Activated naive CD4-positive, alpha-beta T cell treated with anti-CD3 and anti-CD28 coated beads for 36 hours (primary cell): Measurements from ENCODE around the gene IGF1R. TPM values are rescaled to one million over a fixed set of nuclear protein-coding genes. Genes with fewer than 3 reads are reported as not detected.

Source experiments
- CTCF ChIA-PET: fragments of 350-600 bp; sonication (Branson Sonifier 250); formaldehyde crosslinking; loops from one replicate; lab custom pipeline; 2021; ENCODE audit warnings: antibody characterized with exemption; lab: Charles Lee
- DNase-seq: peaks from one replicate; pipeline ENCODE4 v3.0.0-alpha.2; 2020
- H3K27ac Mint-ChIP-seq: one replicate; pipeline ENCODE4 v1.8.0; 2021; ENCODE audit warnings: mild to moderate bottlenecking, mixed read lengths
- H3K27me3 Mint-ChIP-seq: one replicate; pipeline ENCODE4 v1.8.0; 2021; ENCODE audit warnings: low read depth, mixed read lengths
- H3K36me3 Mint-ChIP-seq: one replicate; pipeline ENCODE4 v1.8.0; 2021; ENCODE audit warnings: low read depth, mixed read lengths
- H3K4me1 Mint-ChIP-seq: one replicate; pipeline ENCODE4 v1.8.0; 2021; ENCODE audit warnings: low read depth, mixed read lengths
- H3K4me3 Mint-ChIP-seq: one replicate; pipeline ENCODE4 v1.8.0; 2021; ENCODE audit warnings: mild to moderate bottlenecking, moderate library complexity, mixed read lengths
- H3K9me3 Mint-ChIP-seq: one replicate; pipeline ENCODE4 v1.8.0; 2021; ENCODE audit warnings: mixed read lengths
- intact Hi-C: fragments of 100-400 bp; cut with micrococcal nuclease; formaldehyde crosslinking; loops from one replicate; pipeline ENCODE4 v1.15.1; 2023
- total RNA-seq, 2 experiments: library from RNA; stranded (reverse); gene quantifications; one replicate each; pipeline ENCODE4 v1.2.3, GENCODE V29; 2021

IGF1R gene
- total RNA-seq, 2 experiments from 2014 or later: 25.6 to 26.6 TPM

DNA sequence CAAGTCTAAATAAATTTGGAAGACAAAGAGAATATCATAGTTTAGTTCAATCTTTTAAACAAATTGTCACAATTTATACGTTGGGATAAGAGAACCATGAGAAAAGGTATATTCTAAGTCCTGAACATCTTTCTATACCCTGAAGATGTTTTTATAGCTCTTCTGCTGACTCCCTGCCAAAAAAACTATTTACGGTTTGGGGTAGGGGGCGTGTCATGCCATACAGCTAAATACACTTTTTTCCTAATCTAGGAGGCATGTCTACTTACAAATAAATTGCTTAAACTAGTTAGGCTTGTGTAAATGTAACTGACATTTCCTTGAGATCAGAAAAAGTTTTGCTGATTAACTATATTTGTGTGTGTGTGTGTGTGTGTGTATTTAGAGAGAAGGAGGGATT, 195.9 kb downstream of the IGF1R start:
- Mint-ChIP-seq H3K27me3 (no peaks in the 10 kb centered on the region), H3K27ac (no peak overlapping the region), H3K4me1 (peaks cover 46% of the 10 kb centered on the region), H3K4me3 (no peak overlapping the region), H3K36me3 (peaks cover 2% of the 10 kb centered on the region), H3K9me3 (no peaks in the 10 kb centered on the region)
- DNase-seq: no peak
- CTCF ChIA-PET: interaction anchor here (0.8 kb wide), 1 partner anchor 63 kb away, joined by 3 read pairs; no protein-coding TSS in a partner anchor
- intact Hi-C loops: no loop called here

DNA sequence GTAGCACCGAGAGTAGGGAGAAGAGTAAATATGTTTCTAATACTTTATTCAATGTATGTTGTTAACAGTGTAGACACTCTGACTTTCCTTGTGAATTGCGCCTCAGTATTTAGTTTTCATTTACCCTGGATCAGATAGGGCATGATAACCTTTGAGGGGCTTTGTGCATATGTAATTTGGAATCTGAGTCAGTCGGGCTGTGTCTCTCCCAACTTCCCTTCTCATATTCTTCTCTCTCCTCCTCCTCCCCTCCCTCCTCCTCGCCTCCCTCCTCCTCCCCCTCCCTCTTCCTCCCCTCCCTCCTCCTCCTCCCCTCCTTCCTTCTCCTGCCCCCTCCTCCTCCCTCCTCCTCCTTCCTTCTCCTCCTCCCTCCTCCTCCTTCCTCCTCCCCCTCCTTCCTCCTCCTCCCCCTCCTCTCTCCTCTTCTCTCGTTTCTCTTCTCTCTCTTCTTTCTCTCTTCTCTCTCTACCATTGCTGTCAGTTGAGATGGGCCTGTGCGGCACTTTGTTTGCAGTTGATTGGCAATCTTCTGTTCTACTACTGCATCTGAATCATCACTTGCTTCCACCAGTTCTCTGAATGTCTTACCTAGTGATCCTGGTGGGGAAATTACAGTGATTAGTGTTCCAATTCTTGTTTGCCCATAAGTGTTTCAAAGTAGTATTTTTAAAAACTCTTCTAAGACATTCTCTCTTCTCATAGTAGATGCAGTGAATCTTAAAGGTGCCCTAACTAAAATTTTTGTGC, 197.0 kb downstream of the IGF1R start:
- DNase-seq: no peak
- intact Hi-C loops: no loop called here
- H3K27me3 Mint-ChIP-seq: no peaks in the 10 kb centered on the region
- H3K4me3 Mint-ChIP-seq: no peak overlapping the region
- H3K36me3 Mint-ChIP-seq: peaks cover 2% of the 10 kb centered on the region
- no peaks in the 10 kb centered on the region for H3K9me3 Mint-ChIP-seq
- CTCF ChIA-PET: interaction anchor here (1.3 to 2.2 kb wide), 3 partner anchors 65 to 326 kb away, joined by 3 to 16 read pairs (median 5); no protein-coding TSS in a partner anchor
- H3K4me1 Mint-ChIP-seq: peaks cover 48% of the 10 kb centered on the region
- peak overlapping the region; percentile 63 for H3K27ac Mint-ChIP-seq

DNA sequence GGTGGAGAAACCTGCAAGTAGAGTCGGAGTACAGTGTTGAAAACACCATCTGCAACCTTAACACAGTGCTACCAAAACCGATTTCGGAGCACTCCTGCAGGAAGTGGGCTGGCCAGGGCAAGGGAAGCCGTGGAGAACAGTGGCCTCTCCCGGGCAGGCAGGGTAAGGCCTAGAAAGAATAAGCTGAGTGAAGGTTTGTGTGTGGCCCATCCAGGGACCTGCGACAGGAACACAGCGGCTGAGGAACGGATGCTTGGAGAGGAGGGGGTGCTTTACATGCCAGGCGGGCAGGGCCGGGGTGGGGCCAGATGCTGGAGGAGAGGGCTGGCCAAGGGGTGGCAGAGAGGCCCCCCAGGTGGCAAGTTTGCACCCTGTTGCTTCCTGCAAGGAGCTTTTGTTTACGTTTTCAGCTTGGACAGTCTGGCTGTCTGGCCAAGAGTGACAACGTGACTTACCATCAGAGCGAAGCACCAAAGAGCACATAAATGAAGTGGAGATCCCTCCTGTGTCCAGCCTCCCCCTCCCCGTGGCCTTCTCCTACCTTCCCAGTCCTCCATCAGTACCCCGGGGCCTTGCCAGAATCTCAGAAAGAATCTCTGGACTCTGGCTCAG, 202.7 kb downstream of the IGF1R start:
- intact Hi-C loops: no loop called here
- H3K27me3 Mint-ChIP-seq: no peaks in the 10 kb centered on the region

DNA sequence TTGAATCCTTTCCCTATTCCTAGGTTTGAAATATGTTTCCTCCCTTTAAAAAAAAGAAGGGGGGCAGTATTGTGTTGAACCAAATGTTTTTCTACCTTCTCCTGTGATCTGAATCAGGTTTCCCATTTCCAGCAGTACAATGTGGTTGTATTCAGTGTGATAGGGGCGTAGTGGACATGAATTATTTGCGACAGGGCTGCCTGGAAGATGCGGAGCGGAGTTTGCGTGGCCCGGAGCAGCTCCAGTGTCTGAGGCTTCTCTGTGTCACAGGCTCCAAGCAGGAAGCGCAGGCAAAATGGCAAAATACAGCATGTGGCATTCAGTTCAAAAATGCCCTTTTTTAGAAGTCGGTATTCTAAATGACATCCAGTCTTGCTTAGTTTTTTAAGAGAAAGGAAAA, 204.8 kb downstream of the IGF1R start:
- H3K4me1 Mint-ChIP-seq: peaks cover 66% of the 10 kb centered on the region
- CTCF ChIA-PET: no interaction called here
- intact Hi-C loops: no loop called here

More for the DNA sequence above, 202.7 kb downstream of the IGF1R start:
- Mint-ChIP-seq H3K4me3 (peak overlapping the region; percentile 88), H3K9me3 (no peaks in the 10 kb centered on the region), H3K27ac (peak overlapping the region; percentile 27), H3K36me3 (no peaks in the 10 kb centered on the region), H3K4me1 (peaks cover 56% of the 10 kb centered on the region)
- CTCF ChIA-PET: interaction anchor here (0.5 to 2.5 kb wide), 14 partner anchors 17 to 282 kb away, joined by 3 to 13 read pairs (median 4); partner anchors contain the start of gene IGF1R
- DNase-seq: peak; percentile 88

DNA sequence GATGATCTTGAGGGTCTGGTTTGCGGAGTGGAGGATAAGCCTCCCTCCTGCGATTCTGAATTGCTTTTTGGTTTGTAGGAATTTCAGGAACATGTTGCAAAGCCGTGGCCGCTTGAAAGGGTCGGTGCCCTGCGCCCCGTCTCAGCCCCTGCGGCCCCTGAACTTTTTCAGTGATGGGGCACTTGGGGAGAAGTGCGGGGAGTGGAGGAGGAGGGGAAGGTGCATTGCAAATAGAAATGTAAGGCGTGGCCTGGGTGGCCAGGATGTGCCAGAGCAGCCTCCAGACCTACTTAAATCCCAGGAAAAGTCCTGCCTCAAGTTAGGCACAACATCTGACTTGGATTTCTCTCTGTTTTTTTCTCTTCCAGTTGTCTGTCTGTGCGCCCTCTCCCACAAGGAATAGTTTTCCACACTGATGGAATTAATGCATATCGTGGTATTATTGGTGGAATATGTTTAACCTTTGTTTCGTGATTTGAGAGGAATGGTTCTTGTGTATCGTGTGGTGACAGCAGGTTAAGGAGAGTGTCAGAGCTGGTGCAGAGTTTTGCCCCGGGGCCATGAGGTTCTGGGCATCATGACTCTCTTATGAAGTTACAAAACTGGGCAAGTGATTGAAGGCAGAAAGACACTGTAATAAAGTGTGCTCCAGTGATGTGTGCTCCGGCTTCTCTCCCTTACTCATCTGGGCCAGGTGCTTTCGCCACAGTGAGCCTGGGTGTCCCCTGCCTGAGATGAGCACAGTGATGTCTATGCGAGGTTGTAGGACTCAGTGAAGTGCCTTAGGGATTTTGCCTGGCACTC, 205.5 kb downstream of the IGF1R start:
- CTCF ChIA-PET: no interaction called here

More for the DNA sequence above, 204.8 kb downstream of the IGF1R start:
- Mint-ChIP-seq H3K9me3 (no peaks in the 10 kb centered on the region), H3K36me3 (no peaks in the 10 kb centered on the region), H3K27me3 (no peaks in the 10 kb centered on the region), H3K4me3 (peak overlapping the region; percentile 88), H3K27ac (peak overlapping the region; percentile 87)
- peak; percentile 85 for DNase-seq

DNA sequence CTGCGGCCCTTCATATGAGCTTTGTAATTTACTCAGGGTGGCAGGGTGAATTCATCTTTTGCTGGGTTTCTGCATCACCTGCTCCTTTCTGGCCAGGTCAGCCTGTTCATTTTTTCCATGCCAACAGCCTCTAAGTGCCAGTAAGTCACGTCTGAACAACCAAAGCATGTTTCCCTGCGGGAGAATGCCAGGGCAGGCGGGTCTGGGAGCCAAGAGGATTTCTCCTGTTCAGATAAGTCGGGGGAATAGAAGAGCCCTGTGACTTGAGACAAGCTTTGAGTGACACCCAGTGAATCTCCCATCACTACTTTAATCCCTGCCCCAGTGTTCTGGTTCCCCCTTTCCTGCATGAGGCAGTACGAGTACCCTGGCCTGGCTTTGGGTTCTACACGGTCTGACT, 206.2 kb downstream of the IGF1R start:
- CTCF ChIA-PET: interaction anchor here (0.5 kb wide), 1 partner anchor 48 kb away, joined by 3 read pairs; no protein-coding TSS in a partner anchor
- H3K9me3 Mint-ChIP-seq: no peaks in the 10 kb centered on the region
- DNase-seq: no peak
- H3K4me1 Mint-ChIP-seq: peaks cover 75% of the 10 kb centered on the region
- no peaks in the 10 kb centered on the region for H3K36me3 Mint-ChIP-seq
- intact Hi-C loops: no loop called here
- H3K27ac Mint-ChIP-seq: no peak overlapping the region
- H3K4me3 Mint-ChIP-seq: no peak overlapping the region
- no peaks in the 10 kb centered on the region for H3K27me3 Mint-ChIP-seq

More for the DNA sequence above, 205.5 kb downstream of the IGF1R start:
- peaks cover 69% of the 10 kb centered on the region for H3K4me1 Mint-ChIP-seq
- no peaks in the 10 kb centered on the region for H3K27me3 Mint-ChIP-seq
- no peaks in the 10 kb centered on the region for H3K36me3 Mint-ChIP-seq
- no peak overlapping the region for H3K27ac Mint-ChIP-seq
- DNase-seq: no peak
- intact Hi-C loops: no loop called here
- peak overlapping the region; percentile 37 for H3K4me3 Mint-ChIP-seq
- no peaks in the 10 kb centered on the region for H3K9me3 Mint-ChIP-seq

DNA sequence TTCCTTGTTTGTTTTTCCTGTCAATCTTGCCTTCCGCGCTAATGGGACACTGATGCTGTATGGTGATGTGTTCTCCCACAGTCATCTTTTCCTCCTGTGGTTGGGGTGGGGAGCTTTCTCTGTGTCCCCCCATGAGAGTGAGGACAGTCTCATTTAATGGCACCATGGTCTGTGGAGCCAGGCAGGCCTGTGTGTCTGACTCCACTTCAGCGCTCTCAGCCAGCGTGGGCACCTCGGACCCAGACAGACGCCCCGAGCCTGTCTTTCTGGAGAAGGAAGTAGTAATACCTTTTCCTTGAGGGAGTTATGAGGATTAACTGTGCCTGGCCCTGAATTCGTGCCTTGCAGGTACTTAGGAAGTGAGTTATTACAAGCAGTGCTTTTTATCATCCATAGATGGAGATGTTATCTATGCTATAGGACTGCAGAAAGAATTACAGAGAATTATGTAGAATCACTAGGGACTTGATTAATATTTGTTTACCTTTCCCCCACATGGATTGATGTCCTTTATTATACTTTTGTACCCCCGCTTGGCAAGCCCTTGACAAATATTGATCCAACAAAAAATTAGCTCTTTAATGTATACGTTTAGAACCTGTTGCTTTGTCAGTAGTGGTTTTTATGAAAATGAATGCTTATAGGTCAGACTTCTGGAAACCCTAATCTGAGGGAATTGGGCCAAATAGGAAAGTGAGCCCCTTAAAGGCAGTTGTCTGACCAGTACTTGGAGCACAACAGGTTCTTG, 206.9 kb downstream of the IGF1R start:
- no peaks in the 10 kb centered on the region for H3K9me3 Mint-ChIP-seq
- CTCF ChIA-PET: interaction anchor here (0.5 to 1.7 kb wide), 4 partner anchors 49 to 336 kb away, joined by 3 to 4 read pairs (median 3); no protein-coding TSS in a partner anchor
- H3K4me3 Mint-ChIP-seq: no peak overlapping the region
- peaks cover 74% of the 10 kb centered on the region for H3K4me1 Mint-ChIP-seq
- no peak overlapping the region for H3K27ac Mint-ChIP-seq
- no peak for DNase-seq
- intact Hi-C loops: no loop called here
- no peaks in the 10 kb centered on the region for H3K36me3 Mint-ChIP-seq
- H3K27me3 Mint-ChIP-seq: no peaks in the 10 kb centered on the region

DNA sequence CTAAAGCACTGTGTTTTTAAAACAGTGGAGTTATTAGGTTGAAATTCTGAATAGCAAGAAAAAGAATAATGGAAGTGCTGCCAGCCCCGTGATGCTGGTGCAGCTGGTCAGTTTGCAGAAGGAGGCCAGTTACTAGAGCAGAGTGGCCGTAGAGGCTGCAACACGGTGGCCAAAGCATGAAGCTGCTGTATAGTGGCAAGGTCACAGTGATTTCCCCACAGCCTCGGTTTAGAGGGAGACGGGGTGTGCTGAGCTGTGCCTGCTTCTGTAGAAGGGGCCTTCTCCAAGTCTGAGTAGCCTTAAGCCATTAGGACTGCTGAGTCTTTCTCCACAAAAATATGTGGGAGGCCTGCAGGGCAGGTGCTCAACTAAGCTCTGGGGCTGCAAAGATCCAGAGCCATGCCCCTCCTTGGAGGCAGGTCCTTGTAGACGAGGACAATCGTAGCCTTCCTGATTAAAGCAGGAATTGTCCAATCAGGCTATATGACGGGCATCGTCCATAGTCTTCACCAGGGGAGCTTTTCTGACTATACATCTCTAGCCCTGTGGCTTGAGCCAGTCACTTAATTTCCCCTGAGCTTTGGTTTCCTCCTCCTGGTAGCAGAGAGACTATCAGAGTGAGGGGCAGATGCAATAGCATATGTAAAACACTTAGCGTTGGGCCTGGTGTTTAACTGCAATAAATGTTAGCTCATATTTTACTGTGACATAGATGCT, 207.6 kb downstream of the IGF1R start:
- intact Hi-C loops: no loop called here
- Mint-ChIP-seq H3K4me1 (peaks cover 74% of the 10 kb centered on the region), H3K27me3 (no peaks in the 10 kb centered on the region), H3K36me3 (no peaks in the 10 kb centered on the region), H3K4me3 (no peak overlapping the region), H3K27ac (no peak overlapping the region), H3K9me3 (no peaks in the 10 kb centered on the region)
- CTCF ChIA-PET: interaction anchor here (0.6 to 1.7 kb wide), 4 partner anchors 25 to 337 kb away, joined by 3 to 4 read pairs (median 3); no protein-coding TSS in a partner anchor
- DNase-seq: no peak

DNA sequence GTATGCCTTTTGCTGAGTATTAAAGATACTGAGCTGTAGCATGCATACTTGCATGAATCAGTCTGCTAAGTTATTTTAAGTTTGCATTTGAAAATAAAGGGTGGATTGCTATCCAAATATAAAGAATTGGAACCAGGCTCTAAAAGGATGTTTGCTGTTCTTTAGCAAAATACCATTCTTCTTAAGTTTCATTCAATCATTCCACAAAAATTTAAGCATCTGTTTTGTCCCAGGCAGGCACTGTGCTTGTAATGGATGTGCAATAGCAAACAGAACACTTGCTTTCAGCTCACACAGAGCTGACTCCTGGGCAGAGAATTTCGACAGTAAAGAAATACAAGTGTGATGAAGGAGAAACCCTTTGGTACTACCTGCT, 208.2 kb downstream of the IGF1R start:
- no peak overlapping the region for H3K27ac Mint-ChIP-seq
- intact Hi-C loops: no loop called here
- CTCF ChIA-PET: interaction anchor here (0.6 to 1.7 kb wide), 3 partner anchors 25 to 337 kb away, joined by 3 to 4 read pairs (median 3); no protein-coding TSS in a partner anchor
- H3K9me3 Mint-ChIP-seq: no peaks in the 10 kb centered on the region
- peaks cover 74% of the 10 kb centered on the region for H3K4me1 Mint-ChIP-seq
- no peak overlapping the region for H3K4me3 Mint-ChIP-seq
- H3K36me3 Mint-ChIP-seq: no peaks in the 10 kb centered on the region
- H3K27me3 Mint-ChIP-seq: no peaks in the 10 kb centered on the region
- DNase-seq: no peak

DNA sequence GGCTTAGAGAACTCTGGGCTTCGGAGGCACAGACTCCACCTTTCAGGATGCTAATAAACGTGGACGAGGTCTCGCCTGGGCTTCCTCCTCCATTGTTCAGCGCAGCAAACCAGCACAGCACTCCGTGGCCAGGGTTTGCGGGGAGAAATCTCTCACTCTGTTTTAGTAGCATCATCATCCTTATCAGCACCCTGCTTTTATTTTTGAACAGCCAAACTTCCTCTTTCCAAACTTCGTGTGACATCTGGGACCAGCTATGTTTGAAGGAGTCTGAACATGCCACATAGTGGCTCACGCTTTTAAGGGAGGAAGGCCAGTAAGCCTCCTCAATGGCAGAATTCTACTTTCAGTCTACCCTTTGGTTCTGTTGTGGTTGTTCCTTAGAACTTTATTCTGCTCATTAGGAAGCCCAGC, 210.3 kb downstream of the IGF1R start:
- intact Hi-C loops: no loop called here
- Mint-ChIP-seq H3K27ac (peak overlapping the region; percentile 69), H3K4me1 (peaks cover 75% of the 10 kb centered on the region), H3K4me3 (peak overlapping the region; percentile 67), H3K36me3 (no peaks in the 10 kb centered on the region), H3K27me3 (no peaks in the 10 kb centered on the region), H3K9me3 (no peaks in the 10 kb centered on the region)
- CTCF ChIA-PET: interaction anchor here (0.7 kb wide), 1 partner anchor 23 kb away, joined by 3 read pairs; no protein-coding TSS in a partner anchor
- no peak for DNase-seq

DNA sequence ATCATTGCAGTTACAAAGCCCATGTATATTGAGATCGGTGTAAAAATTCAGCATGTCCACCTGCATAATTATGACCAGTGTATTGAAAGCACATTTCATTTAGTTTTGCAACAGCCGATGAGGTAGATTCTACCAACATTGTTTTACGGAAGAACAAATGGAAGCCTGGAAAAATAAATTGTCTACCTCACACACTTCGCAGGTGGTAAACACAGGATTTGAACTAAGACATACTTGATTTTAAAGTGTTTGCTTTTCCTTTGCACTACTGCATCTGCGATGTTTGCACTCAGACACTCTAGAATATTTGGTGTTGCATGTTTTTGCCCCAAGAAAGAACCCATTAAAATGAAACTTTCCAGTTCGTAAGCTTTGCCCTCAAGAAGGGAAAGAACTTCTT, 210.8 kb downstream of the IGF1R start:
- Mint-ChIP-seq H3K27me3 (no peaks in the 10 kb centered on the region), H3K27ac (no peak overlapping the region), H3K4me1 (peaks cover 72% of the 10 kb centered on the region), H3K4me3 (peak overlapping the region; percentile 67), H3K36me3 (no peaks in the 10 kb centered on the region), H3K9me3 (no peaks in the 10 kb centered on the region)
- intact Hi-C loops: no loop called here
- CTCF ChIA-PET: interaction anchor here (0.7 kb wide), 2 partner anchors 23 kb away, joined by 3 read pairs; no protein-coding TSS in a partner anchor
- no peak for DNase-seq
